D721Med (cell line): ENCODE measurements around the gene CTNNBL1.
A peak's percentile ranks its signal among the peaks of the same experiment; 100 is the strongest.
"Not testable (repeated sequence)": the region's sequence is repeated elsewhere in the genome, so short reads cannot be mapped to it uniquely, and the experiment has no call there.

ENCODE experiments used
- DNase-seq: peaks from one replicate; pipeline ENCODE4 v3.0.0; 2011; ENCODE audit warnings: low spot score; ENCODE audit not compliant: insufficient read length
- FAIRE-seq: peaks from 2 replicates; lab custom pipeline; 2011; peaks lifted over from hg19 to GRCh38; lab: Jason Lieb, UNC
- CTCF ChIP-seq: IDR thresholded peaks from 2 replicates; pipeline ENCODE4 v1.5.1; 2012; ENCODE audit warnings: mild to moderate bottlenecking, control low read depth; ENCODE audit not compliant: insufficient read depth; ENCODE audit errors: missing control alignments

Gene CTNNBL1

DNA sequence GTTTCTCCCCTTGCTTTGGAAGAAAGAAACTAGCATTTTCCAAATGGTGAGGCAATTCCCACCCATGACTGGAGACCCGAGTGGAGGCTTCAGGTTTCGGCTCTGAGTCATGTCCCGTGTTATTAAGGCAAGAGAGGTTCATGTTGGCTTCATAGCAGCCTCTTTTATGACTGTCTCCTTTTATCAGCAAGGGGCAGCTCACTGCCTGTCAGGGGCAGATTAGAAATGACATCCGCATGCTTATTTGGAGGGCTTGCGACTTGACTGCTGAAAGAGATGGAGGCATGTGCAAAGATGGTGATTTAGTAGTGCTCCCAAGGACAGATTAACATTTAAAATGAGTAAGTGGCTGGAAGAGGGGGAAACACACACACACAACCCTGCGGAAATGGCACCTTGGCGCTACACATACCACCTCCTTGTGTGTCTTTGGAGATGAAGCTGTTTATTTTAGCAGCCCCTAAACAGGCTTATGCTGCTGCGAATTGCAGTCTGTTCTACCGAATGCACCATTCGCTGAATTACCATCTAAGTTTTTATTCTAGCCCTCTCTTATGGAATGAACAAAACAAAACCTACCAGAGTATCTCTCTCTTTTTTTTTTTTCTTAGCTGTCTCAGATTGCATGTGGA lies 157.0 kb downstream of the CTNNBL1 start:
- no peak for DNase-seq
- TF ChIP-seq CTCF = no peak
- no peak for FAIRE-seq

GRCh38 chr20:37852666-37853065 lies 158.8 kb downstream of the CTNNBL1 start:
- TF ChIP-seq CTCF = no peak
- no peak for DNase-seq
- FAIRE-seq = no peak

- DNase-seq (no peak), FAIRE-seq (no peak)
- no peak for TF ChIP-seq CTCF
Measured at GRCh38 chr20:37853823-37854375, 160.1 kb downstream of the CTNNBL1 start.

GRCh38 chr20:37856034-37856433 lies 162.2 kb downstream of the CTNNBL1 start:
- not testable (repeated sequence) for FAIRE-seq, DNase-seq

DNA sequence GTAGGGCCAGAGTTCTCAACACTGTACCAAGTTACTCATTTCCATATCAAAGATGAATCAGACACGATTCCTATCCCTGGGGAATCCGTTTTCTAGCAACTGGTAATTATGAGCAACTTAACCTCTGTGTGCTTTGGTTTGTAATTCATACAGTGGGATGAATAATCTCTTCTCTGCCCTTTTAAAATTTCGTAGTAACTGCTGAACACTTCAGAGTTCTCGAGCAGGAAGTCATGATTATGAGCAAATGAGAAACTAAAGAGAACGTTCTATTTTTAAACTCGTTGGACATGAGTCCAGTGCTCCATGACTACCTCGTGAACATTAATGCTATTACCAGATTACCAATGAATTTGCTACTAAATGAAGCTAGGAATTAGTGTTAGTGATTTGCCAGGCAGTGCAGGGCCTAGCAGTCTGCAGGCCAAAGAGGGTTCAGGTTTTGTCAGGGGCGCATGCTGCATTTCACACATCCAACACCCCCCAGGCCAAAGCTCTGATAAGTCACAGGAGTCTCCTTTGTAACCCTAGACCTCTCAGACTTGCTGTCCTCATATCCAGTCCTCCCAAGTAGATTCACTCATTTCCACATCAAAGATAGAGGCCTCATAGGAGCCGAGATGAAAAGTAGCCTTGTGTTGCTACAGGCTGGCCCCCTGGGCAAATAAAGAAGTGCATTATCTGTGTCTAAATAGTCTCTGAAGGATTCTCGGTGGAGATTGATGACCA lies 163.3 kb downstream of the CTNNBL1 start:
- DNase-seq = no peak
- FAIRE-seq = peak; percentile 69
- no peak for TF ChIP-seq CTCF

DNA sequence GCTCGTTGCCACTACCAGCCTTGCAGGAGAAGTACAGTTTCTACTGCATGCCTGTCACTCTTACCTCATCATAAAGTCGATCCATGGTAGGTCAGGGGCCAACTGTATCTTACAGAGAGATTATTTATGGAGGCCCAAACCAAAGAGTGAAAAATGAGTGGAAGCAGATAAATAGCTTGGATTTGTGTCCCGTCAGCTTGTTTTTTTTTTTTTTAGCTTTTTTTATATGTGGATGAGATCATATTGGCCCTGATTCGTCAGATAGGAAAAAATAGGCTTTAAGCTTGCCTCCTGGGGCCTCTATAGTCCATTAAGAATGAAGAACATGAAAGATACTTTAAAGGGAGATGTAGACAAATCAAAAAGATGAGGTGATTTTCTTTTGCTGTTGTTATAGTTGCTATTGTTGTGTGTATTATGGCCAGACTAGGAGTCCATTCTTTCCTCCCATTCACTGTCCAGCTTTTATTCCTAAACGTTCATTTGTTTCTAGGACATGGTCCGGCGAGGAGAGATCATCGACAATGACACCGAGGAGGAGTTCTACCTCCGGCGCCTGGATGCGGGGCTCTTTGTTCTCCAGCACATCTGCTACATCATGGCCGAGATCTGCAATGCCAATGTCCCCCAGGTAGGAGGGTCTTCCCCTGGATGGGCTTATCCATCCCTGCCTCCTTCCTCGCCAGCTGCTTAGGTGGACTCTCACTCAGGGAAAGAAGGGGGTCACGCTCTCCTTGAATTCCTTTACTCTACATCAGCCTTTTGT lies 165.8 kb downstream of the CTNNBL1 start:
- DNase-seq (no peak), FAIRE-seq (no peak)
- TF ChIP-seq CTCF = no peak

- DNase-seq = no peak
- no peak for TF ChIP-seq CTCF
- FAIRE-seq = no peak
Measured at GRCh38 chr20:37863289-37863688, 169.5 kb downstream of the CTNNBL1 start.
